HG02885 (cell line): ENCODE data around the gene NEDD4L.

Source experiments
- ATAC-seq: cut with Tn5 transposase; IDR thresholded peaks from one replicate; pipeline ENCODE4 v1.9.1; 2021; ENCODE audit warnings: mild to moderate bottlenecking; ENCODE audit not compliant: unreplicated experiment, poor library complexity

Gene NEDD4L

GRCh38 chr18:58351776-58352175 lies 307.8 kb downstream of the NEDD4L start:
- no peak for ATAC-seq

GRCh38 chr18:58353581-58353980 lies 309.6 kb downstream of the NEDD4L start:
- ATAC-seq, result no peak

- ATAC-seq, result no peak
Observed at GRCh38 chr18:58354051-58354450, 310.0 kb downstream of the NEDD4L start.

GRCh38 chr18:58354791-58355190 lies 310.8 kb downstream of the NEDD4L start:
- ATAC-seq, result no peak

- no peak for ATAC-seq
Observed at GRCh38 chr18:58355243-58355642, 311.2 kb downstream of the NEDD4L start.

- no peak for ATAC-seq
Observed at GRCh38 chr18:58359218-58359617, 315.2 kb downstream of the NEDD4L start.

- ATAC-seq, result no peak
Observed at GRCh38 chr18:58359620-58360019, 315.6 kb downstream of the NEDD4L start.

- no peak for ATAC-seq
Observed at GRCh38 chr18:58360324-58360723, 316.3 kb downstream of the NEDD4L start.

GRCh38 chr18:58361212-58361611 lies 317.2 kb downstream of the NEDD4L start:
- no peak for ATAC-seq

- no peak for ATAC-seq
Observed at GRCh38 chr18:58362027-58362575, 318.1 kb downstream of the NEDD4L start.

- no peak for ATAC-seq
Observed at GRCh38 chr18:58362829-58363271, 318.8 kb downstream of the NEDD4L start.

- ATAC-seq, result no peak
Observed at GRCh38 chr18:58363767-58364540, 319.9 kb downstream of the NEDD4L start.

GRCh38 chr18:58364876-58365528 lies 321.0 kb downstream of the NEDD4L start:
- no peak for ATAC-seq

GRCh38 chr18:58367425-58368140 lies 323.6 kb downstream of the NEDD4L start:
- no peak for ATAC-seq

- ATAC-seq, result no peak
Observed at GRCh38 chr18:58369616-58370015, 325.6 kb downstream of the NEDD4L start.

- no peak for ATAC-seq
Observed at GRCh38 chr18:58370038-58370580, 326.1 kb downstream of the NEDD4L start.

GRCh38 chr18:58370612-58371011 lies 326.6 kb downstream of the NEDD4L start:
- ATAC-seq, result no peak

GRCh38 chr18:58373481-58373880 lies 329.5 kb downstream of the NEDD4L start:
- ATAC-seq, result no peak

- no peak for ATAC-seq
Observed at GRCh38 chr18:58375051-58375450, 331.0 kb downstream of the NEDD4L start.
